ENCODE results near the gene HAP1. TPM values are rescaled to one million over a fixed set of nuclear protein-coding genes. Genes with fewer than 3 reads are reported as not detected.

Gene HAP1
- total and polyA plus RNA-seq, 2 donors (not counting 1 experiment from before 2014, with no cell fraction given), result 0.02 to 0.17 TPM

GRCh38 chr17:41766135-41766534 lies 31.7 kb upstream of the HAP1 start:
- TF ChIP-seq CTCF (conservative IDR thresholded peaks at IDR 0.05 in 1 of 2, IDR thresholded peaks at IDR 0.05 in 1 of 2; ENCODE audit: low read depth in 1 of 2, low read length in 2 of 2) (no peak), EZH2 (IDR thresholded peaks at IDR 0.05; ENCODE audit: low read length, missing control alignments) (no peak)

GRCh38 chr17:41763327-41763726 lies 28.9 kb upstream of the HAP1 start:
- H3K4me2 ChIP-seq (ENCODE audit: extremely low read depth, insufficient read depth, low read length), result no peak overlapping the region
- no peaks in the 10 kb centered on the region for H3K27me3 ChIP-seq (ENCODE audit: control insufficient read depth, insufficient read depth, low read length)
- H3K4me3 ChIP-seq (replicated peaks in 1 of 4; ENCODE audit: control extremely low read depth in 1 of 4, insufficient read depth in 1 of 4, low read depth in 3 of 4, low read length in 4 of 4), result no peak overlapping the region
- no peaks in the 10 kb centered on the region for H3K79me2 ChIP-seq (ENCODE audit: control insufficient read depth, insufficient read depth, low read length)
- H4K20me1 ChIP-seq (ENCODE audit: control insufficient read depth, extremely low read depth, insufficient read depth, low read length), result no peaks in the 10 kb centered on the region
- no peaks in the 10 kb centered on the region for H3K36me3 ChIP-seq (ENCODE audit: control insufficient read depth, insufficient read depth, low read length)
- H3K27ac ChIP-seq (ENCODE audit: insufficient read depth, low read length), result no peak overlapping the region
- DNase-seq (ENCODE audit: low read depth in 2 of 2), result no peak
- TF ChIP-seq EZH2 (IDR thresholded peaks at IDR 0.05; ENCODE audit: low read length, missing control alignments) (no peak), CTCF (conservative IDR thresholded peaks at IDR 0.05 in 1 of 2, IDR thresholded peaks at IDR 0.05 in 1 of 2; ENCODE audit: low read depth in 1 of 2, low read length in 2 of 2) (no peak)
- no peaks in the 10 kb centered on the region for H3K4me1 ChIP-seq (ENCODE audit: control insufficient read depth, extremely low read depth, insufficient read depth, low read length)
- no peak overlapping the region for H2AFZ ChIP-seq (ENCODE audit: low read length)
- no peaks in the 10 kb centered on the region for H3K9me3 ChIP-seq (ENCODE audit: control insufficient read depth, insufficient read depth, low read depth, low read length)
- H3K9ac ChIP-seq (ENCODE audit: insufficient read depth, low read length), result no peak overlapping the region

More at GRCh38 chr17:41766135-41766534, 31.7 kb upstream of the HAP1 start:
- Histone ChIP-seq H3K4me1 (ENCODE audit: control insufficient read depth, extremely low read depth, insufficient read depth, low read length) (no peaks in the 10 kb centered on the region), H3K4me3 (replicated peaks in 1 of 4; ENCODE audit: control extremely low read depth in 1 of 4, insufficient read depth in 1 of 4, low read depth in 3 of 4, low read length in 4 of 4) (no peak overlapping the region), H3K4me2 (ENCODE audit: extremely low read depth, insufficient read depth, low read length) (no peak overlapping the region), H3K9ac (ENCODE audit: insufficient read depth, low read length) (no peak overlapping the region), H2AFZ (ENCODE audit: low read length) (no peak overlapping the region), H3K79me2 (ENCODE audit: control insufficient read depth, insufficient read depth, low read length) (no peaks in the 10 kb centered on the region), H3K36me3 (ENCODE audit: control insufficient read depth, insufficient read depth, low read length) (no peaks in the 10 kb centered on the region), H3K27me3 (ENCODE audit: control insufficient read depth, insufficient read depth, low read length) (no peaks in the 10 kb centered on the region), H3K27ac (ENCODE audit: insufficient read depth, low read length) (no peak overlapping the region), H4K20me1 (ENCODE audit: control insufficient read depth, extremely low read depth, insufficient read depth, low read length) (no peaks in the 10 kb centered on the region), H3K9me3 (ENCODE audit: control insufficient read depth, insufficient read depth, low read depth, low read length) (no peaks in the 10 kb centered on the region)
- DNase-seq (ENCODE audit: low read depth in 2 of 2), result no peak

GRCh38 chr17:41762841-41763240 lies 28.4 kb upstream of the HAP1 start:
- H3K79me2 ChIP-seq (ENCODE audit: control insufficient read depth, insufficient read depth, low read length), result no peaks in the 10 kb centered on the region
- no peak overlapping the region for H3K4me2 ChIP-seq (ENCODE audit: extremely low read depth, insufficient read depth, low read length)
- H4K20me1 ChIP-seq (ENCODE audit: control insufficient read depth, extremely low read depth, insufficient read depth, low read length), result no peaks in the 10 kb centered on the region

More at GRCh38 chr17:41762841-41763240, 28.4 kb upstream of the HAP1 start:
- no peak overlapping the region for H3K4me3 ChIP-seq (replicated peaks in 1 of 4; ENCODE audit: control extremely low read depth in 1 of 4, insufficient read depth in 1 of 4, low read depth in 3 of 4, low read length in 4 of 4)
- no peaks in the 10 kb centered on the region for H3K9me3 ChIP-seq (ENCODE audit: control insufficient read depth, insufficient read depth, low read depth, low read length)
- no peak overlapping the region for H3K9ac ChIP-seq (ENCODE audit: insufficient read depth, low read length)
- H3K36me3 ChIP-seq (ENCODE audit: control insufficient read depth, insufficient read depth, low read length), result no peaks in the 10 kb centered on the region
- no peaks in the 10 kb centered on the region for H3K4me1 ChIP-seq (ENCODE audit: control insufficient read depth, extremely low read depth, insufficient read depth, low read length)
- no peak overlapping the region for H3K27ac ChIP-seq (ENCODE audit: insufficient read depth, low read length)
- no peak for DNase-seq (ENCODE audit: low read depth in 2 of 2)
- no peak overlapping the region for H2AFZ ChIP-seq (ENCODE audit: low read length)
- no peaks in the 10 kb centered on the region for H3K27me3 ChIP-seq (ENCODE audit: control insufficient read depth, insufficient read depth, low read length)
- TF ChIP-seq EZH2 (IDR thresholded peaks at IDR 0.05; ENCODE audit: low read length, missing control alignments), result no peak
- TF ChIP-seq CTCF (conservative IDR thresholded peaks at IDR 0.05 in 1 of 2, IDR thresholded peaks at IDR 0.05 in 1 of 2; ENCODE audit: low read depth in 1 of 2, low read length in 2 of 2), result no peak

Data from fibroblast of lung (primary cell).